ENCODE results near the gene NFATC3.
"Not testable (repeated sequence)": the region's sequence is repeated elsewhere in the genome, so short reads cannot be mapped to it uniquely, and the experiment has no call there.

NFATC3 gene

GRCh38 chr16:68115851-68116250, 30.7 kb downstream of the NFATC3 start:
- no peak for DNase-seq (ENCODE audit: low spot score)
- in situ Hi-C loops (cut with MboI; ENCODE audit: low pct_unique_long_range_greater_than_20kb, low sequenced_read_pairs, unreplicated experiment), result no loop called here
- TF ChIP-seq CTCF (IDR thresholded peaks at IDR 0.05; ENCODE audit: extremely low read depth, insufficient read depth, missing control alignments), result no peak

GRCh38 chr16:68116256-68116867, 31.2 kb downstream of the NFATC3 start:
- peak; percentile 31 for DNase-seq (ENCODE audit: low spot score)
- TF ChIP-seq CTCF (IDR thresholded peaks at IDR 0.05; ENCODE audit: extremely low read depth, insufficient read depth, missing control alignments), result peak; percentile 54
- in situ Hi-C loops (cut with MboI; ENCODE audit: low pct_unique_long_range_greater_than_20kb, low sequenced_read_pairs, unreplicated experiment), result no loop called here

DNA sequence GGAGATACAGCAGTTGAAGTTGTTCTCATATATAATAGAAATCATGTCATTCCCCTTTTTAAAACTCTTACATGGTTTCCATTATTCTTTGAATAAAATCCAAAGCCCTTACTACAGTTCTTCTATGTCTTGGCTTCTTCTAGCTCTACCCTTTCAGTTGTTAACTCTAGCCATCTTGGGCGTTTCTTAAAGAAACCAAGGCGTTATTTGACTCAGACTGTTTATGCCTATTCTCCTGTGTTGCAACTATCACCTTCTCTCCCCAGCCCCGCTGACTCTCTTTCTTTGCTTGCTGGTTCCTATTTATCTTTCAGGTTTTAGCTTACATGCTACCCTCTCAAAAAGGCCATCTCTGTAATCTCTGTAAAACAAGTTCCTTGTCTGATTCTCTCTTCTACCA, 32.7 kb downstream of the NFATC3 start:
- TF ChIP-seq CTCF (IDR thresholded peaks at IDR 0.05; ENCODE audit: extremely low read depth, insufficient read depth, missing control alignments), result no peak
- in situ Hi-C loops (cut with MboI; ENCODE audit: low pct_unique_long_range_greater_than_20kb, low sequenced_read_pairs, unreplicated experiment), result no loop called here
- DNase-seq (ENCODE audit: low spot score), result no peak

GRCh38 chr16:68118954-68119353, 33.8 kb downstream of the NFATC3 start:
- DNase-seq (ENCODE audit: low spot score), result peak; percentile 32
- in situ Hi-C loops (cut with MboI; ENCODE audit: low pct_unique_long_range_greater_than_20kb, low sequenced_read_pairs, unreplicated experiment), result not testable (repeated sequence)

- DNase-seq (ENCODE audit: low spot score); in situ Hi-C loops (cut with MboI; ENCODE audit: low pct_unique_long_range_greater_than_20kb, low sequenced_read_pairs, unreplicated experiment): not testable (repeated sequence)
These were observed 35.3 kb downstream of the NFATC3 start for GRCh38 chr16:68120496-68120895.

- TF ChIP-seq CTCF (IDR thresholded peaks at IDR 0.05; ENCODE audit: extremely low read depth, insufficient read depth, missing control alignments), result no peak
- in situ Hi-C loops (cut with MboI; ENCODE audit: low pct_unique_long_range_greater_than_20kb, low sequenced_read_pairs, unreplicated experiment), result no loop called here
- peak; percentile 44 for DNase-seq (ENCODE audit: low spot score)
These were observed 41.2 kb downstream of the NFATC3 start for GRCh38 chr16:68126395-68126794.

GRCh38 chr16:68128577-68129305, 43.6 kb downstream of the NFATC3 start:
- no peak for TF ChIP-seq CTCF (IDR thresholded peaks at IDR 0.05; ENCODE audit: extremely low read depth, insufficient read depth, missing control alignments)
- in situ Hi-C loops (cut with MboI; ENCODE audit: low pct_unique_long_range_greater_than_20kb, low sequenced_read_pairs, unreplicated experiment), result no loop called here
- no peak for DNase-seq (ENCODE audit: low spot score)
